HUDEP-2 (cell line): ENCODE data around the gene LHX1.

Experiments used
- DNase-seq, 76 experiments: peaks; one replicate each; lab custom pipeline; 2025; ENCODE audit not compliant: unreplicated experiment in 76 of 76; lab: John Stamatoyannopoulos, UW

Gene LHX1

DNA sequence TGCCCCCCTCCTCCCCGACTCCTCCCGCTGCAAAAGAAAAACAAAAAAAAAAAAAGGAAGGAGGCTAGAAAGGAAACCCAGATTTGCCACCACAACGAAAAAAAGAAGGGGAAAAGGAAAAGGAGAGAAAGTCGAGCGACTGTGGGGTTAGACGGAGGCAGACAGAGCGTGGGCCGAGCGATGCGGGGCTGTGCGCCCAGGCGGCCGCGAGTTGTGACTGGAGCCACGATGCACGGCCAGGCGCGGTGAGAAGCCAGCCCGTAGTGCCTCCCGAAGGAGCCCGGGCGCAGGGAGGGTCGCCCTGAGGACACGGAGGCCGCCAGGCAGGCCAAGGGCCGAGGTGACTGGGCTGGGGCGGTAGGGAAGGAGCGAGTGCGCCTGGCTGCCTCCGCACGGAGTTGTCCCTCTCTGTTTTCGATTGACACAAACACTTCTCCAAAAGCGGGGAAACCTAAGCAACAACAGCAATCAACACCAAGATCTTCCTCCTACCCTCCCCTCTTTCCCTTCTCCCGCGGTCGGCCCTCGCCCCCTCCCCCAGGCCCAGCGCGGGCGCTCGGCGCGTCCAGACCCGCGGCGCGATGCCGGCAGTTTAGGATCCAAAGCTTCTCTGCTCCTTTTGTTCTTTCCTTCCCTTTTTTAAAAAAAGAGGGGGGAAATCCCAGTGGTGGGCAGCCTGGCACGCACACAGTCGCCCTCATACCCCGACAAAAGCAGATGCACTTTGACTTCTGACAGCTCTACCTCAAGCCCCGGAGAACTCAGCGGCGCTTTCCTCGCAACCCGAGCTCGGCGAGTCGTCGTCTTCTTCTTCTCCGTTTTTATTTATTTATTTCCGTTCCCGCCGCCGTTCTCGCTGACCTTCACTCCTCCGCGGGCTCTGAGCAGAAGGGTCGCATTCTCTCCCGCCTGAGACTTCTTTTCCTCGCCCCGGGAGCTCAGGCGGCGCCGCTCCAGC, at the start of gene LHX1:
Gene LHX1 (plus strand): TSS at position 475 of the 958 bp plus-strand sequence. CDS start 723 bp downstream, outside the sequence.
- DNase-seq = peak in 1 of 76 experiments; percentile 15

DNA sequence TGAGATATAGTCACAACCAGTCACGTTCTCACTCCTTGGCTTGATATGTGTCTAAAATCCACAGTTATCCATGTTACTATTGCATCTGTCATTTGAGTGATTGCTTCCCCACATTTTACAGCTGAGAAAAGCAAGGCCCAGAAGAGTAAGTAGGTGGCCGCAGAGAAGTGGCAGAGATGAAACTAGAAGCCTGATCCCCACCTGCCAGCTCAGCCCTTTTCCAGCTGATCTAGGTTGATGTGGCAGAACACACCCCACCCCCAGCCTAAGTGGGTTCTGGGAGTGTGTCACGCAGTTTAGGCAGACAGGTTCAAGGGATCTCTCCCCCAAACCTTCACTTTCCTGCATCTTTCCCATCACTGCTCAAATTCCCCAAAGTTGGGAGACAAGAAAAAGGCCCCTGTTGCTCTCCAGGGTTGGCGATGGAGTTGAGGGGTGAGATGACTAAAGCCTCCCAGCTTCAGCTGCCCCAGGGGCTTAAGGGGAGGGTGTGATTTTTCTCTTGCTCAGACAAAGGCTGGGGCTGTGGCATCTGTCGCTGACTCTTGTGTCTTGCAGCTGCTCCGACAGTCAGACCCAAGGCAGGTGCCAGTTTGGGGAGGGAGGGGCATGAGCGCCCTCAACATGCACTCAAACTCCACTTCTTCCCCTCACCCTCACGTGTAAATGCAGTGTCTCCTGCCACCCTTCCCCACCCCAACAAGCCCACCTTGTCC, 48.9 kb upstream of the LHX1 start:
- DNase-seq = no peak

DNA sequence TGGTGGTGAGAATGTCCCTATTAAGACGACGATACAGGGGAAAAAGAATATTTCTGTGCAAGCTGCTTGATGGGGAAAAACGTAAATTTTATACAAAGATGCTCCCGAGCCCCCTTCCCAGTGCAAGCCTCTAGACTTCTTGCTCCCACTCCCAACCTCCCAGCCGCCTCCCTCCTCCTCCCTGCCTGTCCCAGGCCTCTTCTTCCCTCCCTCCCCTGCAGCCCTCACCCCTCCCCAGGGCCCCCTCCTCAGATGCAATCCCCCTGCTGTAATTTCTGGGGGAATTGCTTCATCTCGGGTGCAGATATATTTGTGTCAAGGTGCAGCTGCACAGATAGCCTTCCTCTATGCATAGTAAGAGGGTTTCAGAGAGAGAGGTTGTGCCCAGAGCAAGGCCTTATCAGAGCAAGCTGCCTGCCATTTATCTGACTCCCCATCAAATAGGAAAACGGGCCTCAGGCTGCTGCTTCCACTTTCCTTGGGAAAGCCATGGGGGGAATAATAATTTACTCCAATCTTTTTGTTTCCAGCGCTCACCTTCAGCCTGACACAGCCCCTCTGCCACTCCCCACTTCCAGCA, 47.4 kb upstream of the LHX1 start:
- DNase-seq = no peak

DNA sequence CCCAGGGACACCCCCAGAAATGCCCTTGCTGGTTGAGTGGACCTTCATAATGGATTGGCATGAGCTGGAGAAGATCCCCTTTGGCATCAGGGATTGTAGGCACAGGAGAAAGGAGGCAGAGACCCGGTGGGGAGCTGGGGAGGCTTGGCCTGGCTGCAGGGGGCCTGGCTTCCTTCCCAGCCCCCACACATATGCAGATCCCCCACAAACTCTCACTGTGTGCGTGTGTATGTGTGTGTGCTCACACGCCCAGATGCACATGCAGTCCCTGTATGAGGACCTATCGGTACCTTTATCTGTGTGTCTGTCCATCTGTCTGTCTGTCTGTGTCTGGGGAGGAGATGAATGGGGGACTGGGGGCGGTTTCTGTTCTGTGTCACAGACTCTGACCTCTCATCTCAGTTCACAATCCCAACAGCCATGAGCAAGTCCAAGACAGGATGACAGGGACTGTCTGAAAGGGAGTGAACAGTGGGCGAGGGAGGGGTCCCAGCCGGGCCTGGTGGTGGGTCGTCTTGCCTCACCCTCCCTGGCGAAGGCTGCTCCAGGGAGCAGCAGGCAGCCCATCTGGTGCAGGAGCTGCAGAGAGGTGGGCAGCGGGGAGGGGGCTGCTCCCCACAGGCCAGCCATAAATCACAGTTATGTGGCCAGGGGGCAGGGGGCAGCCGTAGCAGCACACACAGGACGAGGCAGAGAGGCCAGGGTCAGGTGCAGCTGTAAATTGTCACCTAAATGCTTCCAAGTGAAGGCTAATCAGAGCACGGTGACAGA, 46.7 kb upstream of the LHX1 start:
- DNase-seq = no peak

DNA sequence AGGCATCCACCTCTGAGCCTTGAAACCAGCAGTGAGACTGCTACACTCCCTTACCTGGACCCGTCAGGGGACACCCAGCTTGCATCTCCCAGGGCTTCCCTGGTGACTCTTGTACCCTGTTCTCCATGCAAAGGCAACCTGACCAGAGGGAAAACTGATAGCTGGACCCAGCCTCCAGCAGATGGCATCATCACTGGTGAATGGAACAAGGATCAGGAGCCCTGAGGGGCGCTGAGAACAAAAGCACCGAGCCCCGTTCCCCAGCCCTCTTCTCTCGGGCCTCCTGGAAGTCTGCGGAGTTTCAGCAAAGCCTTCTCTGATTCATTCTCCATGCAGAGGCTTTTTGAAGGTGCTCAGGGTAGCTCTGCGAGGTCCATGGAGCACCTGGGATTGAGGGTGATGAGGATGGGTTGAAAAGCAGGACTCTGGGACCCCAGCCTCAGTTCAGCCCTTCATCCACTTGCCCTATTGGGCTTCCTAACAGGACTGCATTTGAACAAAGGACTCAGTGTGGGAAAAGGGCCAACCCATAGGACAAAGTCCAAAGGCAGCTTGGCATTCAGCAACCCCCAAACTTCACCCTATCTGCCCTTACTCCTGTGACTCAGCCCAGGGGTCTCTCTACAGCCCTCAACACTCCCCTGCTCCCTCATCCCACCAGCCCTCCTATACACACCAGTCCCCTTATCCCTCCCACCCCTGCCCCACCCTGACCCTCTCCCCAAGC, 45.0 kb upstream of the LHX1 start:
- DNase-seq = no peak

DNA sequence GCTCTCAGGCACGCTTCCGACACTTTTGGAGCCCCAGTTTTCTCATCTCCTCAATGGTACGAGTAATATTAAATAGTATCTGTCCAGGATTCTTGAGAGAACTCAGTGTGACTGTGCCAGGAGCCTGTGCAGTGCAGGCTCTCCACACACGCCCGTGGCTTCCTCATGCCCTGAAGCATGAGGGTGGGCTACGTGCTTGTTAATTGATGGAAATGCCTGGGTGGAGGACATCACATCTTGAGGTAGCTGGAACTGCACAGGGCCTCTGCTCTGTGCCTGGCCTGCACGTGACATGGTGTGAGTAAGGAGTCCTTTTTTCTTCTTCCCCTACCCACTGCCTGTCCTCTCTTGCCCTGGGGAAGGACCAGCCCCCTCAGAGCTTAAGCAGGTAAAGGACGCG, 43.1 kb upstream of the LHX1 start:
- DNase-seq = no peak

DNA sequence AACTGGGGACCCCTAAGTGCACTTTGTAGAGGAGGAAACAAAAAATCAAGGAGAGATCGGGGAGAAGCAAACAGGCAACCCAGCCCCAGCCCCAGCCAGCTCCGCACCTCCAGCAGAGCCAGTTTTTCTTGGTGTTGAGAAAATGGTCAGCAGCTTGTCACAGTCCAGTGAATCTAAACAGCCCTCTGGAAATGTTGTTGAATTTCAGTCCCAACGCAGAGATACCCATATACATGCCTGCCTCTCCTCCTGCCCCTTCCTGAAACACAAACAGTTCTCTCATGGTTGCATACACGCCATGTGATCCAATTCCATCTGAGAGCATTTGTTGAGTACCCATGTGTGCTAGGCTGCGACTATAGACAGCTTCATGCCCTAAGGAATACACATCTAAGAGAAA, 42.4 kb upstream of the LHX1 start:
- DNase-seq = no peak

DNA sequence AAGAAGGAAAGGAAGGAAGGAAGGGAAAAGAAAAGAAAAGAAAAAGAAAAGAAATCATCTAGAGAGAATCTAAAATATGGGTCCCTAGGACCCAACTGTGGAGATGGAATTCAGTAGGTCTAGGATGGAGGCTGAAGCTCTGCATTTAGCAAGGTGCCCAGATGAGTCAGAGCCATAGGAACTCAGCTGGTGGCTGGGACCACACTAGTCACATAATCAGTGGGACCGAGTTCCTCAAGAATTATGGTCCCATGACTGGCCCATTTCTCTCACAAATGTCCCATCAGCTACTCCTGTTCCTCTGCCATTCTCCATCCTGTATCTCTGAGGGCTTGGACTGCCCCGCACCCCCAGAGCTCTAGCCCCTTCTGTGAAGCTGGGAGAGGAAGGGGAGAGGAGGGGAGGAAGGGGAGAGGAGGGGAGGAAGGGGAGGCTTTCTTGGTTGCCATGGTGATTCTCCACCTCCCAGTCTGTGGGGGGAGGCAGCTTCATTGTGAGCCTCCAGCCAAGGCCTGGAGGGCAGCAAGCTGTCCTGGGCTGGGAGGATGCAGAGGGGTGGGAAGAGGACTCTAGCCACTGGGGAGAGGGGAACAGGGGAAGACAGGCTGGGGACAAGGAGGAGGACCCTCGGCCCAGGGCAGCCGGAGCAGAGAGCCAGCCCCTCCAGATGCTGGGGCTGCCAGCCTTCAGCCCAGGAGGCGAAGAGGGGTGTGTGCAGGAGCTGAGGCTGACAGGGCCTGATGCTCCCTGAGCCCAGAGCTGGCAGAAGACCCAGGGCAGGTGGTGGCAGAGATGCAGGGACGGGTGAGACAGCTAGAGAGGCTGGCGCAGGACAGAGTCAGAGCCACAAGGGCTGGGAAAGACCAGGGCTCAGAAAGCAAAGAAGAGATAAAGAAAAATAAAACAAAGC, 37.8 kb upstream of the LHX1 start:
- no peak for DNase-seq

DNA sequence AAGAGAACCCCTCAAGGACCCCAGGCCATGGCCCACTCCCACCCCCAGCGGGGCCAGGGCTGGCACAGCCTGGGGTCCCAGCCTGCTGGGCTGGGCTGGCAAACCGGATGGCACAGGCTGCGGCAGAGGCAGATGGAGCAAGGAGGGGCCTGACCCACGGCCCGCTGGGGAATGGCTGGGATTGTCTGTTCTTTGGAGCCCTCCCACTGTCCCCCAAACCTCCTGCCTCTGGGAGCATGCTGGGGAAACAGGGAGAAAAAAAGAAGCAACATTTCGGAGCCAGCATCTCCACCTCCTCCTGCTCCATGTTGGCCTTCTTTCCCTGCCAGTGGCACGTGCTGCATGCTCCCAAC, 37.1 kb upstream of the LHX1 start:
- DNase-seq = no peak

DNA sequence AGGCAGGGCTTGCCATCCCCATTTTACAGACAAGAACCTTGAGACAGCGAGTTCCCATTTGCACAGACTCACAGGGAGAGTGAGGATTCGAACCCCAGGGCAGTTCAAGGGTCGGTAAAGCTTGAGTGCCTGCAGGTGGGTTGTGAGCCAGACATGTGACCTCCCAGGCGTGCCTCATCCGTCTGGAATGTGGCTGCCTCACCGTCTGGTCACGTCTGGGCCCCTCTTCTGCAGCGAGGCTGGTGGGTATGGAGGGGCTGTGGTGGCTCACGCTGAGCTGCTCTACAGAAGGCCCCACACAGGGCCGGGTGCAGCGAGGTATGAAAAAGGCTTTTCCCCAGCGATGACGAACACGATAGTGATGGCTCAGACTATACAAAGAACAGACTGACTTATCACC, 35.8 kb upstream of the LHX1 start:
- DNase-seq = no peak

DNA sequence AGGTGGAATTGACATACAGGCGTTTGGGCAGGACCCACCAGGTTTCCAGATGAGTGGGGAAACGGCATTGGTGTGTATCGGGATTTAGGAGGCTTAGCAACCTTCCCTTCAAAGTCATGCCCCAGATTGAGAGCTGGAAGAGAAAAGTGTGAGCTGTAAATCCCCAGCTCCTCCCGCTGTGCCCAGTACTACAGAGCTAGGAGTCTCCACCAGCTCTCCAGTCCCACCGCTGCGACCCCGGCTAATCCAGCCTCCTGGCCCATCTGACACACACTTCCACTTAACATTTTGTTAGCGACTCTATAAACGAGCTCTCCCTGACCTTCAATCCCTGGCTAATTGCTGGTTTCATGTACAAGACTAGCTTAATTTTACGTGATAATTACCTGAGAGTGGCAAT, 29.9 kb upstream of the LHX1 start:
- no peak for DNase-seq

DNA sequence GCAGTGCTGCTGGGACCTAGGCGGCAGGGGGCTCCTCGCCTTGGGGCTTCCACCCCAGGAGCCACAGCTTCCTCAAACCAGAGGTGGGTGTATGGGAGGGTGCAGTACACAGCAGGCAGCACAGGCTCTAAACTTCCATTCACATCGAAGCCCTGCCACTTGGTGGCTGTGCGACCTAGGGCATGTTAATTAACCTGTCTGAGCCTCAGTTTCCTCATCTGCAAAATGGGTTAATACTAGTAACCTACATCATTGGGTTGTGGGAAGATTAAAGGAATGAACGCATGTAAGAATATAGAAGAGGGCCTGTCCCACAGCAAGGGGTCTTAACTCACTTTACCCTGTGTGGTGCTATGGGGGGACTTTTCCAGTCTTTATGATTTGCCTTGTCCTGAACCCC, 26.8 kb upstream of the LHX1 start:
- no peak for DNase-seq

DNA sequence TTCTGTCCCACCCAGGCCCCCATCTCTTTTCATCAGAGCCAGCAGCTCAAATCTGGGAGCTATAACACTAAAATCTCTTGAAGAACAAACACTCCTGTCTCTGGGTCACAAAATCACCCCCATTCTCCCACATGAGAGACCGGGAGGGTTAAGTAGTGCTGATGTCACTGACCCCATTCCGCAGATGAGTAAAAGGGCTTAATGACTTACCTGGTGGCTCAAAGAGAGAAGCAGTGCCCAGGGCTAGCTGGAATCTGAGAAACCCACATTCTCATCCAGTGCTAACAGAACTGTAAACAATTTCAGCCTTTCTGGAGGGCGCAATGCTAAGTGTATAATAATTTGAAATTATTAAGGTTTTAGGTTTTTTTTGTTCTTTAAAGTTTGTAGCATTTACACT, 26.3 kb upstream of the LHX1 start:
- no peak for DNase-seq

DNA sequence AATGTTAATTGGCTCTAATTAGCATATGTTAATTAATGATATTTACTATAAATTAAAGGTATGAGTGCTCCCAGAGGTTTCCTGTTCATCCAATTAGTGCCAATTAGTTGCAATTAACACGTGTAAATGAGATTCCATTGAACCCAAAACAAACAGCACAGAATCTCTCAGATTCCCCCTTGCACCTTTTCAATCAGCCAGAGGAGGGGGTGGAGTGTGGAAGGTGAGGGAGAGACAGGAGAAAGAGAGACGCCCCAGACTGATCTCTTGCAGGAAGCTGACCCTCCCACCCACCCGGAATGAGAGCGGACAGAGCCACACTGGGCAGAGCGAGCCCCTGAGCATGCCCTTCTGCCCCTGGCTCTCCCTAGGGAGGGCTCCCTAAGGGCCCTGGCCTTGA, 24.1 kb upstream of the LHX1 start:
- no peak for DNase-seq

DNA sequence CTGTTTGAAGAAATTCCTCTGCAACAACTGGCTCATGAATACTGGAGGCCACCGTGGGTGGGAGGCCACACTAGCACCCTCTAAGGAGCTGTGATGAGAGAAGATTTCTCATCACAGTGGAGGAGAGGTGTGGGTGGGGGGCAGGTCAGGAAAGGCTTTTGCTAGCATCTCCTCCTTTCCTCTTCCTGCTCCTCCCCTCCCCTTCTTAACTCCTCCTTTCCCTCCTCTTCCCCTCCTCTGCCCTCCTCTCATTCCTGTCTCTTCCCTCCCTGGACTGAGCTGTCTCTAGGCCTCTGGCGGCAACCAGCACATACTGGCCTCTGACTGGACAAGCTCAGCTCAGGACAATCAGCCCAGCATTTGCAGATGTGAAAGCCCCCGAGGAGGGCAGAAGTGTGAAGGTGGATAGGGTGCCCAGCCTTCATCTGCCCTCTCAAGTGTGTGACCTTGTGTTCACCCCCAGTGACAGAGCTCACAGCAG, 19.0 kb upstream of the LHX1 start:
- DNase-seq = no peak

DNA sequence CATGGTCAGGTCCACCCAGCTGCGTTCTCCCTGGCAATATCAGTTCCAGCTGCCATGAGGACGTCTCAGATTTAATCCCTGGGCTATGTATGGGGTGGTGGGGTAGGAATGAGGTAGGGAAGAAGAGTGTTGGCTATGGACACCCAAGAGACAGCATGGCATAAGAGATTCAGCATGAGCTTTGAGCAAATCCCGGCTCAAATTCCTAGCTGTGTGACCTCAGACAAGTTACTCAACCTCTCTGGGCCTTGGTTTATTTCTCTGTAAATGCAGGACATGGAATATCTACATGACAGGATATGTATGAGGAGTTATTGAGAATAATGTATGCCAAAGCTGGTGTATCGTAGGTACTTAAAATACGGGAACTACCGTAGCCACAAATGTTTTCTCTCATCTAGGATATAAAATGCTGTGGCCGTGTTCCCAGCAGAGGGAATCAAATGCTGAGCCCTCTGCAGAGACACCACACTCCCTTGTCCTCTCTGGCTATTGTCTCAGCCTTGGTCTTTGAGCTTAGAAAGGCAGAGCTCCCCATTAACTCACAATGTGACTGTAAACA, 17.8 kb upstream of the LHX1 start:
- DNase-seq = no peak

DNA sequence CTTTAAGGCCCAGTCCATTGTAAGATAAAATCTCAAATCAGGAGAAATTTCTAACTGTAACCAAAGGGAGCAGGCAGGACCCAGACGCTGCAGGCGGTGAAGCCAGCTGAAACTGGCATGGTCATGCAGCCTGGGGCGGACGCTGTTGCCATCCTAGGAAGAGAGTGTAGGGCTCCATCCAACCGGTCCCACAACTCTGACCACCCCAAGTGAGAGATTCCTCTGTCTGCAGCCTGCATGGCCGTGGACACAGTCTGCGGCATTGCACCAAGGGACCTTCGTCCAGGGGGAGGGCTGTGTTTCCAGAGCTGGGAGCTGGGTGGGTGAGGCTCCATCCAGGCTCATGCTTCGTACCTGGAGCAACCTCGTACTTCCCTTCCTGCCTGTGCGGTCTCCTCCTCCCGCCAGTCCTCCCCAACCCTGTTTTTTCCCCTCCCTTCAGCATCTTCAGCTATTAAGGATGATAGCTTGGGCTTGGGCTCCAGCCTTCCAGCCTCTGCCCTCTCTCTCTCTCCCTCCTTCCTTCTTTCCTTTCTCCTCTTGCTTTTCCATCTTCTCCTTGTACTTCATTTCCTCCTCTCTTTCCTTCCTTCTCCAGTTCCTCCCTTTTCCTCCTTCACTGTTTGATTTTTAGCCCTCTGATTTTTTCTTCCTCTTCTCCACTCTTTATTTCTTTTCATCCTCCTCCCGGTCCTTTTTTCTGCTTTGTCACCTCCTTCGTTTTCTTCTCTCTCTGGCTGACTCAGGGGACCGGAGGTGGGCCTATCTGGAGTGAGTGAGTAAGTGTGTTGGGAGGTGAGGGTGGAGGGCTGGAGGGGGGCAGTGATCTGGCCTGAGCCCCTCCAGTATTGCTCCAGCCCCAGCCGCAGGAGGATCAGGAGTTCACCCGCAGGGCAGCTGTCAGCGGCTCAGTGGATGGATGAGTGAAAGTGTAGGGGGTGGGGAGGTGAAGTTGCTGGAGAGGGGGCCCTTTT, 17.0 kb upstream of the LHX1 start:
- no peak for DNase-seq
